Stimulated activated CD4-positive, alpha-beta T cell treated with anti-CD3 and anti-CD28 coated beads, Interleukin-15, amount 100 ng/mL, for 1 hour (primary cell): ENCODE measurements around the gene PIEZO1.

Experiments
- DNase-seq, 2 donors: peaks; one replicate each; pipeline ENCODE4 v3.0.0-alpha.2; 2020; ENCODE audit warnings: low read depth in 1 of 2, low spot score in 1 of 2

Gene PIEZO1

DNA sequence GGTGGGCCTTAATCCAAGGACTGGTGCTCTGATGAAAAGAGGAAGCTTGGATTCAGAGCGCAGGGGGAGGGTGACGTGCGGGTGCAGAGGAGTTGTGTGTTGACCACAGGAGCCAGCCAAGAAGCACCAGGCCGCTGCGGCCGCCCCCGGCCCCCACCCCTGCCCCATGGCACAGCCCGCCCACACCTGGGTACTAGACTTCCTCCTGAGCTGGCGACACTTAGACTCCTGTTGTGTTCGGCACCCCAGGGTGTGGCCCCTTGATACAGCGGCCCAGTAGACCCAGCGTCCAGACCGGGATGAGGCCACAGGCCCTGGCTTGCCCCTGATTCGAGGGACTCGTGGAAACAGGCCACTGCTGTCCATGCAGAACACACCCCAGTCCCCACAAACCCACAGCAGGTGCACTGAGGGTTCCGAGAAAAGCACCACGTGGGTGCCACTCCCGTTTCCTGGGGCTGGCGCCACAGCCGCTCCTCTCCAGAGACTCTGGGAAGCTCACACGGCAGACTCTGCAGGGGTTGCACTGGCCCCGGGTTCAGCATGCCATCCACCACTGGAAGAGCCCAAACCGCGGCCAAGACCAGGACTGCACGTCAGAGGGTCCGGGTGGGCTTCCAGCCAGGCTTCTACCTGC is 93.0 kb downstream of the PIEZO1 start:
- no peak for DNase-seq

GRCh38 chr16:88691129-88691813 is 93.7 kb downstream of the PIEZO1 start:
- no peak for DNase-seq

DNA sequence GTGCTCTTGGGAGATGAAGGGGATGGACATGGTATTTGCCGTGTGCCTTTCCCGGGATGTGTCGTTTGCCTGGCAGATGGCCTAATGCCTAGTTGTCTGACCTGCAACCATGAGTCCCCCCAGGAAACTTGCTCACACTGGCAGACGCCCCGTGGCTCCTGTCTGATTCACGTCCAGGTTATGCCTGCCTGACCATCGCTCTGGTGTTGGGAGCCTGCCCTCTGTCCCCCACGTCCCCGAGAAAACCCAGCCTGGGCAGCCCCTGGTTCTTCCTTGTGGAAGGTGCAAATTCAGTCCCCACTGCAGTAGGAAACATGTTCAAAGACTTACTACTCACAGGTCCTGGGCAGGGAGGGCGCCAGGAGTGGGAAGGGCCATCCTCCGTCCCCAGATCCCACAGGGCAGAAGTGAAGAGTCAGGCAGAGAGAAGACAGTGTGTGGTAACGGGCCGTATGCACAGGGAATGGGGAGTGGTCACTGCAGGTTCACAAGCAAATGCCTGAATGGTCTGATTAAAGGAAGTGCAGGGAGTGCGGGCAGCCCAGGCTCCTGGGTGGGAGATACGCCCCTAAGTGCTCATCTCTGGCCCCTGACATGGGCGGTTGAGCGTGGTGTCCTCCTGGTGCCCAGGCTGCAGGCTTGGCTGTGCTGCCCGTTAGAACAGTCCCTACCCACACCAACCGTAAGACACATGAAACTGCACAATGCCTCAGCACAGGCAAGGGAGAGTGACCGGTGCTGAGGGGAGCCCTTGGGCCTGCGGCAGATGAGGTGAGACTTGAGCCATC is 94.5 kb downstream of the PIEZO1 start:
- DNase-seq: no peak

DNA sequence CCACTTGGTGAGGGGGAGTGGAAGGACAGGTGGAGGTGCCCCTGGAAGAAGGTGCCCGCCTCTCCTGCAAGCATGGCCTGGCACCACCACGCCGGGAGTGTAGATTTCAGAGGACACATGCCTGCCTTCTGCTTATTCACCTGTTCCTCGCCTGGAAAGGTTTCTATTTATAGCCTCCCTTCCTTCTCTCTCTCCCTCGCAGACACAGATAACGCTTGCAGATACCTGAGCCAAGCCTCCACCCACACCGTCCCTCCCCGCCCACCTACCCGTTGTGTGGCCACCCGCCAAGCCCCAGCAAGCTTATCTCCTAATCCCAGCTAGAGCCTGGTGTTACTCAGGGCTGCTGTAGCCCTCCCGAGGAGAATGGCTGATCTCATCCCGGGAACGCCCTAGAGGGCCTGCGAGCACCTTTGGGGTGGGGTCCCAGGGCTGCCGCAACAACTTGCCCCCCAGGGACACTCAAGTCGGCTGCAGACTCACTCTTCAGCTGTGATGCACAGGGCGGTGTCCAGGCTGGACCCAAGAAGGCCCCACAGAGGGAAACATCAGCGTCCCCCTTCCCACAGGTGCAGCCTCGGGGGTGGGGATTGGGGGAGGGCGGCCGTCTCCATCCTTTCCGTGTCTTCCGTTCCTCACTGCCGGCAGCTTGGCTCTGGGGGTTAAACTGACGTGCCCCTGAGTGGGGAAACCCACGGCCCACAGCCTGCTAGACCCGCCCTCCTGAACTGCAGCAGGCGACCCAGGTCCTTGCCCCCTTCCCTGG is 96.8 kb downstream of the PIEZO1 start:
- no peak for DNase-seq

DNA sequence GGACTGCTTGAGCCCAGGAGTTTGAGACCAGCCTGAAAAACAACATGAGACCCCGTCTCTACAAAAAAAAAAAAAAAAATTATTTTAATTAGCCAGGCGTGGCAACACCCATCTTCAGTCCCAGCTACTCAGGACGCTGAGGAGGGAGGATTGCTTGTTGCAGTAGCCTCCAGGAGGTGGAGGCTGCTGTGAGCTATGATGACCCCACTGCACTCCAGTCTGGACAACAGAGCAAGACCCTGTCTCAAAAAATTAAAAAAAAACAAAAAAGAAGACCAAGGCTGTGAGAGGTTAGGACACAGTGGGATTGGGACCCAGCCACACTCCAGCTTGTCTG is 97.4 kb downstream of the PIEZO1 start:
- DNase-seq: no peak

DNA sequence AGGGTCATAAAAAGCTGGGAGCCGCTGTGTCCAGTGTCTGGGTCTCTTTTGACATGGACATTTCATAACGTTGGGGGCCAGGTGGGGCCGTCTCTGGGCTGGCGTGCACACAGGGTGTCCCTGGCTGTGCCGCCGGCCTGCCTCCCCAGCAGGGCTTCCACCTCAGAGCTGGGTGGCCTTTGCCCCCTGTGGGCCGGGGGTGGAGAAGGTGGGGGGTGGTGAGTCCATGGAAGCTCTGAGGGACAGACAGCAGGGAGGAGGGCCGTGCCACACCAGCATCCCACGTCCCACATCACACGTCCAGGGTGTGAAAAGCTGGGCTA is 97.8 kb downstream of the PIEZO1 start:
- DNase-seq: no peak

- peak; percentile 69 to 82 for DNase-seq
These were observed 98.4 kb downstream of the PIEZO1 start, which contains the start of gene SNAI3 for GRCh38 chr16:88686439-88687253. SNAI3 (minus strand) TSS chr16:88686507; CDS start chr16:88686406, 101 bp downstream.

DNA sequence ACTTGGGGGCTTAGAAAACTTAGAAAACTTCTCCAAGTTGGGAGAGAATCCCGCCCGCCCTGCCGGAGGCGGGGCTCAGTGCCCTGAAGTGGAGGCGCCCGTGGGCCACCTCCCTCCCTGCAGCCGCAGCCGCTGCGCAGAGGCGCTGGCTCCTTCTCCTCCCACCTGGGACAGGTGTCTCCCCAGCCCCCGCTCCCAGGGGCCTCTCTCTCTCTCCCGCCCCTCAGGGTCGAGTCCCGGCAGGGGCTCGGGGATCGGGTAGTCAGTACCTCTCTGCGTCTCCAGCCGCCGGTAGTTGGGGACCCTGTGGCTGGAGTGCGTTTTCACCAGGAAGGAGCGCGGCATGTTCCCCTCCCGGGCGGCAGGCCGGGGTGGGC is 99.0 kb downstream of the PIEZO1 start:
- no peak for DNase-seq

- DNase-seq: peak; percentile 43 to 58
These were observed 99.6 kb downstream of the PIEZO1 start for GRCh38 chr16:88685156-88686061.

DNA sequence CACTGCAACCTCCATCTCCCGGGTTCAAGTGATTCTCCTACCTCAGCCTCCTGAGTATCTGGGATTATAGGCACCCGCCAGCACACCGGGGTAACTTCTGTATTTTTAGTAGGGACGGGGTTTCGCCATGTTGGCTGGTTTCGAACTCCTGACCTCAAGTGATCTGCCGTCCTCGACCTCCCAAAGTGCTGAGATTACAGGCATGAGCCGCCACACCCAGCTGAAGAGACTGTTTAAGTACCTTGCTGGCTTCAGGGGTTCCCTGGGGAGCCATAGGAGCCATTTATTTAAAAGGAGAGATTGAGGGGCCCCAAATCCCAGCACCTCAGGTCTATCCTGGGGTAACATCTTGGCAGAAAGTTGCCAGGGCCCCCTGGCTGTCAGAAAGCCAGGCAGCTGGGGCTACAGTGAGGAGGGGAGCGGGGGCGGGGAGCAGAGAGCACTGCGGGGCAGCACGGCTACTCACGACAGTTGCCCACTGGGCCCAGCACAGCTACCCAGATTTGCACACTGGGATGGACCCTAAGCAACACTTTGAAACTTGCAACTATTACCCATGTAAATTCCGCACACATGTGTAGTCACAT is 100.4 kb downstream of the PIEZO1 start:
- DNase-seq: no peak

GRCh38 chr16:88681709-88682451 is 103.1 kb downstream of the PIEZO1 start:
- no peak for DNase-seq

- no peak for DNase-seq
These were observed 103.8 kb downstream of the PIEZO1 start for GRCh38 chr16:88681084-88681680.

DNA sequence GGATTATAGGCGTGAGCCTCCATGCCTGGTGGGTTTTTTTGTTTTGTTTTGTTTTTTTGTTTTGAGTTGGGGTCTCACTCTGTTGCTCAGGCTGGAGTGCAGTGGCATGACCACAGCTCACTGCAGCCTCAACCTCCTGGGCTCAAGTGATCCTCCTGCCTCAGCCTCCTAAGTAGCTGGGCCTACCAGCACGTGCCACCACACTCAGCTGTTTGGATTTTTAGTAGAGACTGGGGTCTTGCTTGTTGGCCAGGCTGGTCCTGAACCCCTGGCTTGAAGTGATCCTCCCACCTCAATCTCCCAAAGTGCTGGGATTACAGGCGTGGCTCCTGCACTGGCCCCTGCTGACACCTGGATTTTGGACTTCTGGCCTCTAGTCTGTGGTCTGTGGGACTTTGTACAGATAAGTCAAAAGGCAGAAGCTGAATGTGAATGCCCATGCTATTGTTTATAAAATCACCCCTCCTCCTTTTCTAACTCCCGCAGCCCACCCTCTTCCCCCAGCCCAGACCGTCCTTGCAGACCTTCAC is 104.4 kb downstream of the PIEZO1 start:
- no peak for DNase-seq

DNA sequence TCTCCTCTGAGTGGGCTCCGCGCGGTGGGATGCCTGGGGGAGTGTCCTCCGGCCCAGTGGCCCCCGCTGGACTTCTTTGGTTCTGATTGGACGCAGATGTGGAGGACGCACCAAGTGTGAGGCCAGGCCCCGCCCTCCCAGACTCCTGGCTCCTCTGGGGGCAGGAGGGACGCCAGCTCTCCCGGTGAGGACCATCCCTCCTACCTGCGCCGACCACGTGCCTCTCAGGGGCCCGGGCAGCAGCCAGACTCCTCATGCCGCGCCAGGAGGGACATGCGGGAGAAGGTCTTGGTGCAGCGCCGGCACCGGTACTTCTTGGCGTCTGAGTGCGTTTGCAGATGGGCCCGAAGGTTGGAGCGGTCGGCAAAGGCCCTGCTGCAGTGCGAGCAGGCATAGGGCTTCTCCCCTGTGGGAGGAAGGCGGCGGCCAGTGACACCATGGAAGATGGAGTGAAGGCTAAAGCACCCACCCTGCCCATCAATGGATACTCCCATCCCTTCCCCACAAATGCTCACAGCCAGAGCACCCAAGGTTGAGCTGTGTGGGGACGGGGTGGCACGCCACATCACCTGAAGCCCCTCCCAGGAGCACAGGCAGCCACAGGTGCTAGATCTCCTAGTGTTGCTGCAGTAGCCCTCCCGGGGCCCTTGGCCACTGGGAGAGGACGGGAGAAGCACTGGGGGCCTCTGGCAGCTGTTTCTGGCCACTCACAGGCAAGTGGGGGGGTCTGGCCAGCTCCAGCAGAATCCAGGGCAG is 106.6 kb downstream of the PIEZO1 start:
- no peak for DNase-seq

GRCh38 chr16:88677721-88678120 is 107.3 kb downstream of the PIEZO1 start:
- DNase-seq: no peak

DNA sequence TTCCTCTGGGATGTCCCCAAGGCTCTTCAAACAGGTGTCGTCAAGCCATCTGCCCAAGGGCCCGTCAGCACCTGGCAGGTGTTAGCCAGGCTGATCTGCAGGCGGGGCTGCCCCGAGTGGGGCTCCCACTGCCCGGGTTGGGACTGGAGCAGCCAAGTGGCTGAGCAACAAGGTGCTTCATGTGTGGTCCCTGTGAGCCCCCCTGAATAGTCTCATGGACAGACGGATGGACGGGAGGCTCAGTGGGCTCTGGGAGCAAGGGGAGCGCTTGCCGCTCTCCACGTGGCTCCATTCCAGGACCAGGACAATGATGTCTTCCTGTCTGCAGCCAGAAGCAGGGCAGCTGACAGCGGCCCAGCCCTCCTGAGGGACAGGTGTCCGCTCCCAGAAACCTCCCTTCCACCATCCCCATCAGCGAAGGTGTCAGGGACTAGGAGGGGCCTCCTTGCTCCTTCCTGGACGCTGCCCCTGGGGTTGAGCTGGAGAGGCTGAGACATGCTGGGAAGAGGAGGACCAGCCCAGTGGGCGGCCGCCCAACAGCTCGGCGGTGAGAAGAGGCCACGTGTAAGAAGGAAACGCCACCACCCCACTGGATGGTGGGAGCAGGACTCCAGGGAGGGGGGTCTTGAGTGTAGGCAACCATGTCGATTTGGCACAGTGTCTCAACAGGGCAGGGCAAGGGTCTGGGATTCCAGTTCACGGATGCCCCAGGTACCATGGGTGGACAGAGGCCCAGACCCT is 108.3 kb downstream of the PIEZO1 start:
- no peak for DNase-seq
